AG20443 (cell line): Measurements from ENCODE around the gene RIPPLY1.

ENCODE experiments used
- DNase-seq: peaks from one replicate; pipeline ENCODE4 v3.0.0; 2012; ENCODE audit warnings: low spot score, mixed read lengths

RIPPLY1 gene, protein sequence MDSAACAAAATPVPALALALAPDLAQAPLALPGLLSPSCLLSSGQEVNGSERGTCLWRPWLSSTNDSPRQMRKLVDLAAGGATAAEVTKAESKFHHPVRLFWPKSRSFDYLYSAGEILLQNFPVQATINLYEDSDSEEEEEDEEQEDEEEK

DNA sequence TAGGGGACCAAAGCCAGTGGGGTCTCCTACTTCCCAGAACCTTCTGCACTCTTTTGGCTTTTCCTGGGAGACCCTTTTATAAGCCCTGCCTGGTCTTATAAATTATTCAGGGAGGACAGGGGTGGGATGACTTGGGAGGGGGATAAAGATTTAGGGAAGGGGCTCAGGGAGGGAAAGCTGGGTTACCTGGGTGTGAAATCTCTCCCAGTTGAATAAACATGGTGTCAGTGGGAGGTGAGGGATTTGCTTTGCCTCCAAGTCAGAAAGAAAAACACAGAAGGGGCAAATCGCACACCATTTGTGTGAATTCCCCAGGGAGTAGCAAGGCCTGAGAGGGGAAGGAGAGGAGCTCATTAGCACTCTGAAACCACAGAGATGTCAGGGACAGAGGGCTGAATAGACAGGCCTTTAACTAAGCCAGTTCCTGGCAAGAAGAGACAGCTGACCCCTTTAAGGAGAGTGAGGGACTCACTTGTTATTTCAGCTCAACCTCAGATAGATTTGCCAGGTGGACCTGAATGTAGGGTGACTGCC is at the start of gene RIPPLY1:
Gene RIPPLY1, minus strand, starts transcription at position 51 of the 534 bp plus-strand sequence. CDS start 54 bp downstream, outside the sequence.
- no peak for DNase-seq

DNA sequence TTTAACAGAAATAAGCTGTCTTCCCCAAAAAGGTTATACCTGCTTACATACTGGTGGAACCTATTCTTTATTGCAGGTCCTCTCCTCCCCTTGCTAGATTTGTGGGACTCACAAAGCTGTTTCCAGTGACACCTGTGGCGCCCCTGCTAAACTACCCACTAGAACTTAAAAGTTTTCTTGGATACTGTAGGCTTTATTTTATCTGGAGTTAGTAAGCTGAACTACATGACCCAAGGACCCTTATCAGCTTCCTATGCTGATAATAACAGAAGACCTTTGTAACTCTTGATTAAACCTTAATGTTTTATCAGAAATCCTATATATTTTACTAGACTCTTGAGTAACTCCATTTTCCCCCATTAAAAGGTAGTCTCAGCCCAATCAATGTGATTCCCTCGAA is 49.4 kb upstream of the RIPPLY1 start:
- no peak for DNase-seq

DNA sequence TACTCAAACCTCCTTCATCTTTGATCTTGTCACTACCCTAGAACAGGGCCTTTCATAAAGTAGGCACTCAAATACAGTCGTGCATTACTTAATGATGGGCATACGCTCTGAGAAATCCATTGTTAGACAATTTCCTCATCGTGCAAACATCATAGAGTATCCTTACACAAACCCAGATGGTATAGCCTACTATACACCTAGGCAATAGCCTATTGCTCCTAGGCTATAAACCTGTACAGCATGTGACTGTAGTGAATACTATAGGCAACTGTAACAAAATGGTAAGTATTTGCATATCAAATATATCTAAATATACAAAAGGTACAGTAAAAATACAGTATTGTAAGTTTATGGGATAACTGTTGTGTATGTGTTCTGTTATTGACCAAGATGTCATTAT is 48.9 kb upstream of the RIPPLY1 start:
- no peak for DNase-seq

DNA sequence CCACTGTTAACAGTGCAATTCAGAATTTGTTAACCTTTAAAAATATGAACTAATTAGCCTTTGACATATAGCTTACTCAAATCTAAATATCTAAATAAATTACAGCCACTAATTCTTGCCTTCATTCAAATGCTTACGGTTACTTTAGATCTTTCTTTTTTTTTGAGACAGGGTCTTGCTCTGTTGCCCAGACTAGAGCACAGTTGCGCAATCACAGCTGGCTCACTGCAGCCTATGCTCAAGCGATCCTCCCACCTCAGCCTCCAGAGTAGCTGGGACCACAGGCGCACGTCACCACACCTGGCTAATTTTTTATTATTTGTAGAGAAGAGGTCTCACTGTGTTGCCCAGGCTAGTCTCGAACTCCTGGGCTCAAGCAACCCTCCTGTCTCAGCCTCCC is 48.1 kb upstream of the RIPPLY1 start:
- DNase-seq, result no peak

DNA sequence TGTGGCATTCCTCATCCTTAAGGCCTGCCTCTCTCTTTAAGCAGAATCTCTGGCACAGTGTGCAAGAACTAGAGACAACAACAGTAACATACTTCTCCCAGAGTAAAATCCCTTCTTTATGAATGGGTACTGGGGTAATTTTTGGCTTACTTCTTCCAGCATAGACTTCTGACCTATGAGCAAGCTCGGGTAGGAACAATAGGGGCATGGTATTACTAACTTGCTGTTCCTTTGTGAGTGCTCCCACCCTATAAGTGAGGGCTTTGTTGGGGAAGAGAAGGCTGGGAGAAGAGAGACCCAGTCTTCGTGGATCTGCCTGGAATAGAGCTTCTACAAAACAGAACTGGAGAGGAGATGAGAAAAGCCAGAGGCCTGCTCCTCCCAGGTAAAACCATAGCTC is 47.2 kb upstream of the RIPPLY1 start:
- DNase-seq, result no peak

DNA sequence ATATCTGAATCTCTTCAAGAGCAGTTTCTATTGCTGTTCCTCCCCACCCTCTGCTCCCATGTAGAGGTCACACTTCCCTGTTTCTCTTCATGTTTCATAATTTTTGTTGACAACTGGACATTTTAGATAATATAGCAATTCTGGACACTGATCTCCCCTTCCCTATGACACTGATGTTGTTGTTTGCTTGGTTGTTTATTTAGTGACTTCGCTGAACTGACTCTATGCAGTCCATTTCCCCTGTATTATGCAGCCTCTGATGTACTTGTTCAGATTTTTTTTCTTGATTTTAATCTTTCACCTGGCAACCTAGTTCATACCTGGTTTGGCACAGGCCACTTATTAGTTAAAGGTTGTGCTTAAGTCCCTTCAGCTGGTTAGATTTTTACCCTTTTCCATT is 46.2 kb upstream of the RIPPLY1 start:
- no peak for DNase-seq

DNA sequence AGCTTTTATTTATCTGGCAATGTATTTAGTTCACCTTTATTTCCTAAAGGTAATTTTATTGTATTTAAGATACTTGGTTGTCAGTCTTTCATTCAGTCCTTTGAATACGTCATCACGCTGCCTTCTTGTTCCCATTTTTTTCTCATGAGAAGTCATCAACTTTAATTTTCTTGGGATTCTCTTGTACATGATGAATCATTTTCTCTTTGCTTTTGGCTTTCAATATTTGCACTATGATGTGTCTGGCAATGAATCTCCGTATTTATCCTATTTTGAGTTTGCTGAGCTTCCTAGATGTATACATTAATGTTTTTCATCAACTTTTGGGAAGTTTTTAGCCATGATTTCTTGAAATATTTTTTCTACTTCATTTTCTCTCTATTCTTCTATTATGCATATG is 45.5 kb upstream of the RIPPLY1 start:
- DNase-seq, result no peak

DNA sequence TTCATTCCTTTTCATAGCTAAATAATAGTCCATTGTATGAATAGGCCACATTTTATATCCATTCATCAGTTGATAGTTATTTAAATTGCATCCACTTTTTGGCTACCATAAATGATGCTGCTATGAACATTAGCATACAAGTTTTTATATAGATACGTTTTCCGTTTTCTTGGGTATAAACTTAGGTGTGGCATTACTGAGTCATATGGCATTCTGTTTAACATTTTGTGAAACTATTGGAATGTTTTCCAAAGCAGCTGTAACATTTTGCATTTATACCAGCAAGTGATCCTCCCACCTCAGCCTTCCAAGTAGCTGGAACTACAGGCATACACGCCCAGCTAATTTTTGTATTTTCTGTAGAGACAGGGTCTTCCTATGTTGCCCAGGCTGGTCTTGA is 43.3 kb upstream of the RIPPLY1 start:
- DNase-seq, result no peak

DNA sequence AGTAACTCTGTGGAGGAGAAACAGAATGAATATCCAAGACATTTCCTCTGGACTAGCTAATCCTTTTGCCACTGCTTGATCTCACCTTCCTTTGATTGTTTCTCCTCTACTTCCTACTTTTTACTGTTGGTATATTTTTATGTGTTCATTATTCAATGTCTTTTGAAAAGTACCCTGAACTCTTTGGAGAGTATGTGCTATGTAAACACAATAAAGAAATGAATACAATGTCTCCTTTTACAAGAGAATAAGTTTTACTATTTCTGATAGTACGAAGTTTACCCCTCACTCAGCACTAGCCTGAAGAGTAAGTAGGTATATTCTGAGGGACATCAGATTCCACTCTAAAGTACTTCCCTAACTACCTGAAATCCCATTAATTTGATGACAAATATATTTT is 36.9 kb upstream of the RIPPLY1 start:
- DNase-seq, result no peak

DNA sequence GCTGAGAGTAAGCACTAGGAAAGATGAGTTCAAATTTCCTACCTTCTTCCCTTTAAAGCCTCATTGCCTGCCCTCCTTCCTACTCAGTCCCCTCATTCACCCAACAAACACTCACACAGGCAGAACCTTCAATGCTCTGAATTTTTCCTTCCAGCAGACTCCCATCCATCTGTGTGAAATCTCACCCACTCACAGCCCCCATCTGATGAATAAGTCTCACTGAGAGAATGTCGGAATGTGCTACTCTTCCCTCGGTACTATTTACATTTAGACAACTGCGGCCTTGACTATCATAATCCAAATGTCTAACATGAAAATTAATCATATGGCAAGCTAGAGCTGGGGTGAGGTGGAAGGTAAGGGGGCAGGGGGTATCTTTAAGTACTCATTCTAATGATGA is 36.4 kb upstream of the RIPPLY1 start:
- DNase-seq, result no peak

DNA sequence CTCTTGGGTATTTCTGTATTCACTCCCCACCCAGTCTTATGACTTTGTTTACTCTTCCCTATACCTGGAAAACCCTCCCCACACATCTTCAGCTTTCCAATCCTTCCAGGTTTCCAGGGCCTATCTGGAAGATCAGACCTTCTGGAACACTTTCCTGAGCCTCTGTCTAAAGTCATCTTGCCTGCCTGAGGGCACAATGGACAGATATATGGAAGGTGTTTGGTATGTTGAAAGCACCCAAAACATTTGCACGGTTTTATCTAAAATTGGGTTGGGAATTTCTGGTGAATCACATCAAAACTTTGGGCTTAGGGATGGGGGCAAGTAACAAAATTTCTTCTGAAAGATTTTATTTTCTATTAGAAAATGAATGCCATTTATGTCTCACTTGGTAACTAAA is 33.1 kb upstream of the RIPPLY1 start:
- DNase-seq, result no peak

DNA sequence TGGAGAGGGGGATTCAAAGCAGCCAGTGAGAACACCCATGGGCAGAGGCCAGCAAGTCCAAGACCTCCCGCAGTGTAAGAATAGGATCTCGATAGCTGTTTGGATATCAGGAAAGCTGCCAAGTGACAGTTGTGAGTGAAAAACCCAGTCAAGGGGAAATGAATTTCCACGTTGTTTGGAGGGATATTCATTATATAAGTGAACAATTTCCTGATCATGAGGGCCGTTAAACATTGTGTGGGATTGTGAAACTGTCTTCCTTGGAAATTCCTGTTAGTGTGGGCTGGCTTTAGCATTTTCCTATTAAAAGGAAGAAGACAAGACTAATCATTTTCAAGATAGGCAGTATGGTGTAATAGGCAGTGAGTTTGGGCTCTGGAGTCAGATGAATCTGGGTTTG is 32.0 kb upstream of the RIPPLY1 start:
- no peak for DNase-seq

DNA sequence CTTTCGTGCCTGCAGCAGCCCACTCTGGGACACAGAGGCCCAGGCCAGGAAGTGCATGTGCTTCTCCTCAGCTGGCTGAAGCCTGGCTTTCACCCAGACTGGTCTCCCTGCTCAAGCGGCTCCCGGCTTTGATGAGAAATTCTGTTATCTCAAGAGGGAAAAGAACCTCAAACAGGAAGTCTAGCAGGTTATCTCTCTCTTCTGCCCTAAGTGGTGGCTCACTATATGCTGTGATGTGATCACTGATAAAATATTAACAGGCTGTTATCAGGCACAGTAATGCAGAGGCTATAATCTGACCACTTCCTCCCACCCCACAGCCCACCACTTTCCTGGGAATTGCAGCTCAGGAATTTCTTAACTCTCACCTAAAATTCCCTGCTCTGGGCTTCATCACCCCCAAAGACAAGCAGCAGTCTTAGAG is 30.4 kb upstream of the RIPPLY1 start:
- DNase-seq, result no peak

DNA sequence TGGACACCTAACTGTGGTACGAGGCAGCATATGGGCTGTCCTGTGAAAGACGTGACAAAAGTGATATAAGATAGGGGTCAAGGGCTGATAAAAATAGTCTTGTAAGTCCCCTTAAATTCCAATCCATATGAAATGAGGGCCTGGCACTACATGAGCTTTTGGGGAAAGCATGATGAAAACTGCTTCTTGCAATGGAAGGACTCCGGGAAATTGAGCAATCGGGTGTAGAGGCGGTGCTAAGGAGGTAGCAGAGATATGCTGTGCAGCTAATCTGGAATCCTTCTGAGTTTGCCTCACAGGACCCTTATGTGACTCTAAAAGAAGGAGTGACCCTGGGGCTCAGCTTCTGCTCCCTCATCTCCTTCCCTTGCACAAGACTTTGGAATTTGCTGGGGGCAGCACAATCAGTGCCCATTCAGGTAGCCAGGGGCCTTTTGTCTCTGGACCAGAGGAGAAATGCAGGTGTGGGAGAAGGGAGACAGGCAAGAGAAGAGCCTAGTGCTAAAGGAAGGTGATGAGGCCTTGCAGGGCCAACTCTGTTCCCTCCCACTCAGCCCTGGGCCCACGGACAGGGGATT is 29.9 kb upstream of the RIPPLY1 start:
- peak; percentile 17 for DNase-seq

DNA sequence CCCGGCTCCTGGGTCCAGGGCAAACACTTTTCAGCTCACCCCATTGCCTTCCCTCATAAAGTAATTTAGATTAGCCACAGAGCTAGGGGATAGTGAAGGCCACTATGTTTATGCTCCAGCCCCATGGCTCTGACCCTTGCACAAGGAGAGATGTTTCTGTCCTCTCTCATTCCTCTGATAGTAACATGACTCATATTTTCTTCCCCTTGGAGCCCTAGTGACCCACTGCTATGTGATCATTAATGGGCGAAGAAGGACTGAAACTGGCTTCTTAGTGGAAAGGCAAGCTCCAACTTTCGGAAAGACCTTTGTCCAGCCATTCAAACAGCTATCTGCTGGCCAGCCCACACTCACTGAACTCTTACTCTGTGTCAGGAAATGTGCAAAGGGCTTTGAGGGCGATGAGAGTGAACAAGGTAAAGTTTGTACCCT is 29.4 kb upstream of the RIPPLY1 start:
- DNase-seq, result peak; percentile 21

DNA sequence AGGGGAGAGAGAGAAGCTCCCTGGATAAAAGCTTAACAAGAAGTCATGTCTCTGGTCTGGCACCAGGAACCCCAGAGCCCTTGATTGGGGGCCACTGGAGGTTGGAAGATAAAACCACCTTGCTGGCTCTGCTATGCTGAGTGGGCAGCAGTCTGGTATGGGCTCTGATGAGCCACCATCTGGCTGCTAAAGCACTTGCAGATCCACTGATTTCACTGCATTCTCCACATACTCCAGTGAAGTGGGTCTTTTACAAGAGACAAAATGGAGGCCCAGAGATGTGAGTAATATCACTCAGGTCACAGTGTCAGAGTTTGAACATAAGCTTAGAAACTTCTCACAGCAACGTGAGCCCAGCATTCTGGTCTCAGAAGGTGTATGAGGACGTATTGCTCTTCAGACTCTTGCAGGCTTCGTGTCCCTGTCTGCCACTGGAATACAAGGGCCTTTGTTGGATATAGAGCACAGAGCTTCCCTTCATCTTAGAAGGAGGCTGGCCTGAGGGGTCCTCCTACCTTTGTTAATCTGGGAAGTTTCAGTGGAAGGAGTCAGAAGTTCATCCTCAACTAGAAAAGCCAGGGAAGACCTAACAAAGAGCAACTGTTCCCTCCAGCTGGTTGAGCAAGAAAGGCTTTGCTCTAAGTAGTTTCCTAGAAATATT is 28.8 kb upstream of the RIPPLY1 start:
- DNase-seq, result no peak

DNA sequence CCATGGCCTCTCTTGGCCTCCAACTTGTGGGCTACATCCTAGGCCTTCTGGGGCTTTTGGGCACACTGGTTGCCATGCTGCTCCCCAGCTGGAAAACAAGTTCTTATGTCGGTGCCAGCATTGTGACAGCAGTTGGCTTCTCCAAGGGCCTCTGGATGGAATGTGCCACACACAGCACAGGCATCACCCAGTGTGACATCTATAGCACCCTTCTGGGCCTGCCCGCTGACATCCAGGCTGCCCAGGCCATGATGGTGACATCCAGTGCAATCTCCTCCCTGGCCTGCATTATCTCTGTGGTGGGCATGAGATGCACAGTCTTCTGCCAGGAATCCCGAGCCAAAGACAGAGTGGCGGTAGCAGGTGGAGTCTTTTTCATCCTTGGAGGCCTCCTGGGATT is 25.1 kb upstream of the RIPPLY1 start:
- no peak for DNase-seq

DNA sequence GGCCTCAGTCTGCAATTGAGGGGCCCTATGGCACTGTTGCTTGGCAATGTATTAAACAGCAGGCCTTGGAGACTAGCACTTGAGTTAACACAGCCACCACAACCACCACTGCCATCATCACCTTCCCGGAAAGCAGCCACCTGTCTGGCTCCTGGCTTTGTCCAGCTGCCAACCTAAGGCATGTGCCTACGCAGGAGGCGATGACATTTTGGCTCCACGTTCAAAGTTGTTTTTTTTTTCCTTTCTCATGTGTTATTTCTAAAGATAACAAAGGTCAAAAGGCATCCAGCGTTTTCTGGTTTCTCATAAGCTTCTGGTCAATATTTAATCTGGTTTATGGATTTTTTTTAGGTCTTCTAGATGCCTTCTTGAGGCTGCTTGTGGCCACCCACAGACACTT is 24.6 kb upstream of the RIPPLY1 start:
- DNase-seq, result no peak

DNA sequence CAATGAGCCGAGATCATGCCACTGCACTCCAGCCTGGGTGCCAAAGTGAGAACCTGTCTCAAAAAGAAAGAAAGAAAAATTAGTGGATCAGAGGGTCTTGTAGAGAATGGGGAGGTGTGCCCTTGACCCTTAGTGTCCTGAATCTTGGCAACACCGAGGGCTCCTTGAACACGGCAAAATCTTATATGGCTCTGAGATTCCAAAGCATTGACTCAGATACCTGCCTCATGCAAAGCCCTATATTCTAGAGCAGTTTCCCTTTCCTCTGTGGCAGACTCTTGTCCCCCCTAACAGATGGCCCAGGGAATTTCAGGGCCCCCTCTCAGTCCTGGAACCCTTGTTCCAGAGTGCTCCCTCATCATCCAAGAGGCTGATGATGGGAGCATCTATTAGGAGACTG is 23.9 kb upstream of the RIPPLY1 start:
- no peak for DNase-seq

DNA sequence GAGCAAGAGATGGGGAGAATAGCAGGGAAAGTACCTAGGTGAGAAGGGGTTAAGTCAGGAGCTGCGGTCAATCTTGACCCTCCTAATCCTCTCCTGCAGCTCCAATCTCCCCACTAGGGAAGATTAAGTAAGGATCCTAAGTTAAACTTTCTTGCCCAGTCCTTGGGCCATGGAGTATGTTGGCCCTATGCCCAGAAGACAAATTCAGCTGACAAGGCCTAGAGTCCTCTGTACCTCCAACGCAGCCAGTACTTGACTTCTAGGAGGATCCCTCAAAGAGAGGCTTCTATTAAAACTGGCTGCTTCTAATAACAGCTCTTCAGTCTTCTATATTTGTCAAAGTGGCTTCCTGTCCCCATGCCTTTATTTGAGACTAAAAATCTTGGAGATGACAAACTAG is 18.5 kb upstream of the RIPPLY1 start:
- no peak for DNase-seq

DNA sequence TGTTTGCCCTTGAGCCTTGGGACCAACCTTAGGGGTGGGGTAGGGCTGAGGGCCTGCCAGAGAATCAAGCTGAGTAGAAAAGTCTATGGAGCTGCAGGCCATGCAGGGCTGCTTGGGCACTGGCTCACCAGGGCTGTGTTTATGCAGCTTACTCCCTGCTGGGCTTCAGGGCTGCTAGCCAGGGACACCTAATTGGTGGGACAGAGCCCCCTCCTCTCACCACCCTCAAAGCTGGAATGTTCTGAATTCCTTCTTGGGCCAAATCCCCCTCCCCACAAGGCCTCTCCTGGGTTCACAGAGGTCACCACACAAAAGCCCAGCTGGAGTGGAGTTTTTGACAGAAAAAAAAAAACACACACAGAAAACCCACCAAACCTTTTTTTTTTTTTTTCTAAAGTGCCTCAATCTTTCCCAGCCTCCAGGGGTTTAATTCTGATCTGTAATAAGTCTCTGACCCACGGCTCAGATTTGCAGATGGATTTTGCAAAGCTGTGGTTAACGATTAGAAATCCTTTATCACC is 16.9 kb upstream of the RIPPLY1 start, which contains the start of gene CLDN2:
Gene CLDN2, plus strand, starts transcription at position 471 of the 521 bp plus-strand sequence. CDS start 7,827 bp downstream, outside the sequence.
- DNase-seq, result no peak

DNA sequence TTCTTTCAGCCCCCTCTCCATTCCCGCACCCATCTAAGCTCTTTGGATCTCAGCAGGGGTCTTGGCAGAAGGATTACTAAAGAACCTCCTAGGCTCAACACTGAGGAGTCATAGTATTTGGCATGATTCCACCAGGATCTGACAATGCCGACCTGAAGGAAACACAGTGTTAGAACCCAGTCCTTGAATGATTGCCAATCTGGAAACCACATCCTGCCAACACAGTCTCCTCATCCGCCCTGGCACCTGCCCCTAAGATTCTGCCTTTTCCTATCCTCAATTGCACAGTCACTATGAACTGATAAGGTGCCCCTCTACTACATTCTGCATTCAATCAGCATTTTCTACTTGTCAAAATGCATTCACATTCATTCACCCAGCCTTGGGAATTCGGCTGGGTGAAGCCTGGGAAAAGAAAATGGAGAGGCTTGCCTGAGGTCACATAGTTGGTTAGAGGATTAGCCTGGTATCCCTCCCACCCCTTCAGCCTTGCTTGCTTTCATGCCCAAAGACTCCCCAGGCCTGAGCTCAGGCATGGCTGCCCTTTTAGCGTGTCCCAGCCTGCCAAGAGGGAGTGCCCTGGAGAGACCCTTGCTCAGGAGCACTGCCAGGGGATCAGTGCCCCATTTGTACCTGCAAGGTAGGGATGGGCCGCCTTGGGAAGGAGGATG is 14.8 kb upstream of the RIPPLY1 start:
- DNase-seq, result no peak

DNA sequence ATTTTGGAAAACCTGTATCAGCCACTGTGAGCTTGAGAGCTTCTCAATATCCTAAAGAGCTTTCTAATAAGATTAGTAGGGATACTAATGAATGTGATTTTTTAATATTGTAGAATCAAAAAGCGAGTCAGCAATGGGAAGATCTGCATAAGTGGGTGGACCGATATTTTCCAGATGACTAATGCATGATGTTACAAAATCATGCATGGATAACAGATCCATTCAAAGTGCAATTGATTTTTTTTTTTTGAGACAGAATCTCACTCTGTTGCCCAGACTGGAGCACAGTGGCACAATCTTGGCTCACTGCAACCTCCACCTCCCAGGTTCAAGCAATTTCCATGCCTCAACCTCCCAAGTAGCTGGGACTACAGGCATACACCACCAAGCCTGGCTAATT is 9.7 kb upstream of the RIPPLY1 start:
- DNase-seq, result peak; percentile 35
